H9 (cell line): ENCODE measurements around the gene EIF4A3. TPM values are rescaled to one million over a fixed set of nuclear protein-coding genes. Genes with fewer than 3 reads are reported as not detected.

ENCODE experiments used
- DNase-seq: peaks from one replicate; pipeline ENCODE4 v3.0.0-alpha.2; 2017
- H2AFZ ChIP-seq: one replicate; pipeline ENCODE4 v1.6.1; 2013; ENCODE audit warnings: mild to moderate bottlenecking, low read length, control low read depth, moderate library complexity
- H2AK5ac ChIP-seq: 2 replicates; pipeline ENCODE4 v1.6.1; 2013; ENCODE audit warnings: low read length, control low read depth, mixed read lengths; ENCODE audit not compliant: insufficient read length
- H2BK120ac ChIP-seq: one replicate; pipeline ENCODE4 v1.6.1; 2013; ENCODE audit warnings: low read depth, mild to moderate bottlenecking, low read length, control low read depth, inconsistent platforms; ENCODE audit not compliant: poor library complexity, severe bottlenecking
- H2BK12ac ChIP-seq: 2 replicates; pipeline ENCODE4 v1.6.1; 2013; ENCODE audit warnings: low read length, control low read depth, mixed read lengths, low read depth; ENCODE audit not compliant: insufficient read length
- H2BK15ac ChIP-seq: 2 replicates; pipeline ENCODE4 v1.6.1; 2013; ENCODE audit warnings: low read depth, low read length, control low read depth
- H2BK20ac ChIP-seq: one replicate; pipeline ENCODE4 v1.6.1; 2013; ENCODE audit warnings: low read depth, mild to moderate bottlenecking, low read length, control low read depth, inconsistent platforms; ENCODE audit not compliant: poor library complexity, severe bottlenecking
- H2BK5ac ChIP-seq: 2 replicates; pipeline ENCODE4 v1.6.1; 2013; ENCODE audit warnings: low read length, control low read depth, mixed read lengths; ENCODE audit not compliant: insufficient read length
- H3K14ac ChIP-seq: 2 replicates; pipeline ENCODE4 v1.6.1; 2013; ENCODE audit warnings: low read length, control low read depth; ENCODE audit not compliant: insufficient read depth
- H3K18ac ChIP-seq: 2 replicates; pipeline ENCODE4 v1.6.1; 2013; ENCODE audit warnings: low read depth, mild to moderate bottlenecking, mixed read lengths, low read length, control low read depth; ENCODE audit not compliant: insufficient read length
- H3K23ac ChIP-seq: 2 replicates; pipeline ENCODE4 v1.6.1; 2013; ENCODE audit warnings: low read length, control low read depth, mixed read lengths, low read depth; ENCODE audit not compliant: insufficient read length
- H3K23me2 ChIP-seq: 2 replicates; pipeline ENCODE4 v1.6.1; 2013; ENCODE audit warnings: low read depth, mild to moderate bottlenecking, mixed read lengths, low read length, control low read depth; ENCODE audit not compliant: insufficient read length, poor library complexity, severe bottlenecking
- H3K27ac ChIP-seq: 2 replicates; pipeline ENCODE4 v1.5.1; 2013; ENCODE audit warnings: low read length, control low read depth, mixed read lengths, low read depth; ENCODE audit not compliant: insufficient read length
- H3K27me3 ChIP-seq: 2 replicates; pipeline ENCODE4 v1.6.1; 2013; ENCODE audit warnings: low read length, control low read depth, inconsistent platforms; ENCODE audit not compliant: insufficient read depth
- H3K4ac ChIP-seq: 2 replicates; pipeline ENCODE4 v1.6.1; 2013; ENCODE audit warnings: low read depth, mild to moderate bottlenecking, control low read depth, inconsistent platforms, low read length, moderate library complexity
- H3K4me1 ChIP-seq: 2 replicates; pipeline ENCODE4 v1.6.1; 2013; ENCODE audit warnings: low read length, control low read depth, inconsistent platforms; ENCODE audit not compliant: insufficient read depth
- H3K4me2 ChIP-seq: 2 replicates; pipeline ENCODE4 v1.6.1; 2013; ENCODE audit warnings: low read length, control low read depth, mixed read lengths; ENCODE audit not compliant: insufficient read length, insufficient read depth
- H3K56ac ChIP-seq: 2 replicates; pipeline ENCODE4 v1.6.1; 2013; ENCODE audit warnings: low read depth, mild to moderate bottlenecking, mixed read lengths, low read length, control low read depth; ENCODE audit not compliant: insufficient read length
- H3K79me1 ChIP-seq: 2 replicates; pipeline ENCODE4 v1.6.1; 2013; ENCODE audit warnings: low read depth, mild to moderate bottlenecking, moderate library complexity, low read length, control low read depth, inconsistent platforms; ENCODE audit not compliant: insufficient read depth, poor library complexity, severe bottlenecking
- H3K79me2 ChIP-seq: 2 replicates; pipeline ENCODE4 v1.6.1; 2013; ENCODE audit warnings: low read length, control low read depth, inconsistent platforms; ENCODE audit not compliant: insufficient read depth
- H3K9ac ChIP-seq: 2 replicates; pipeline ENCODE4 v1.6.1; 2013; ENCODE audit warnings: low read length, control low read depth, mixed read lengths; ENCODE audit not compliant: insufficient read length; ENCODE audit errors: extremely low read depth
- H3K9me3 ChIP-seq: one replicate; pipeline ENCODE4 v1.6.1; 2013; ENCODE audit warnings: low read depth, low read length, inconsistent platforms; ENCODE audit not compliant: control insufficient read depth
- H3T11ph ChIP-seq: one replicate; pipeline ENCODE4 v1.6.1; 2013; ENCODE audit warnings: mild to moderate bottlenecking, low read length, control low read depth, inconsistent platforms
- H4K20me1 ChIP-seq: one replicate; pipeline ENCODE4 v1.6.1; 2013; ENCODE audit not compliant: control insufficient read depth, insufficient read length, insufficient read depth
- H4K5ac ChIP-seq: 2 replicates; pipeline ENCODE4 v1.6.1; 2013; ENCODE audit warnings: low read depth, mild to moderate bottlenecking, mixed read lengths, low read length, control low read depth; ENCODE audit not compliant: insufficient read length
- H4K8ac ChIP-seq: replicated peaks from 2 replicates; pipeline ENCODE4 v1.6.1; 2013; ENCODE audit warnings: low read length, control low read depth, mixed read lengths, low read depth; ENCODE audit not compliant: insufficient read length
- H4K91ac ChIP-seq: 2 replicates; pipeline ENCODE4 v1.6.1; 2013; ENCODE audit warnings: low read depth, mild to moderate bottlenecking, moderate library complexity, mixed read lengths, low read length, control low read depth; ENCODE audit not compliant: insufficient read length
- H3K27ac Mint-ChIP-seq, 3 experiments: 2 replicates in 2 of 3; 3 replicates in 1 of 3; pipeline ENCODE4 v1.8.0; 2020 to 2021; ENCODE audit warnings: mixed read lengths in 3 of 3, mild to moderate bottlenecking in 1 of 3, moderate library complexity in 1 of 3
- H3K27me3 Mint-ChIP-seq: 2 replicates; pipeline ENCODE4 v1.8.0; 2021; ENCODE audit warnings: low read depth, mild to moderate bottlenecking, moderate library complexity, mixed read lengths
- H3K36me3 Mint-ChIP-seq, 3 experiments: 2 replicates in 2 of 3; 3 replicates in 1 of 3; pipeline ENCODE4 v1.8.0; 2020 to 2021; ENCODE audit warnings: low read depth in 3 of 3, mixed read lengths in 3 of 3; ENCODE audit not compliant: insufficient read depth in 1 of 3
- H3K4me1 Mint-ChIP-seq, 2 experiments: 2 replicates each; pipeline ENCODE4 v1.8.0; 2020; ENCODE audit warnings: mixed read lengths in 2 of 2
- H3K4me3 Mint-ChIP-seq, 2 experiments: 2 replicates in 1 of 2; 3 replicates in 1 of 2; pipeline ENCODE4 v1.8.0; 2020 to 2021; ENCODE audit warnings: mild to moderate bottlenecking in 2 of 2, mixed read lengths in 2 of 2, moderate library complexity in 1 of 2
- H3K9me3 Mint-ChIP-seq, 2 experiments: 2 replicates in 1 of 2; 3 replicates in 1 of 2; pipeline ENCODE4 v1.8.0; 2020; ENCODE audit warnings: mild to moderate bottlenecking in 2 of 2, mixed read lengths in 2 of 2, moderate library complexity in 1 of 2
- CTCF ChIP-seq: fragments of 200-600 bp; sonication (generic); conservative IDR thresholded peaks from 3 replicates; pipeline ENCODE4 v1.8.0; 2021; ENCODE audit warnings: antibody characterized with exemption, mild to moderate bottlenecking
- WGBS: extraction: QIAGEN DNeasy Blood & Tissue Kit; methylation state at CpG from one replicate; pipeline ENCODE4 v1.1.7; 2013; ENCODE audit warnings: missing lambda C conversion rate, low lambda C conversion rate, mixed read lengths; ENCODE audit not compliant: insufficient read length; ENCODE audit errors: extremely low coverage; 5-methylcytosine and 5-hydroxymethylcytosine counted together
- total RNA-seq: library from RNA; stranded (reverse); gene quantifications from 2 replicates; pipeline ENCODE4 v1.2.1, GENCODE V29; 2021

Gene EIF4A3
- total RNA-seq, 1 experiment from 2014 or later, result 162 TPM

DNA sequence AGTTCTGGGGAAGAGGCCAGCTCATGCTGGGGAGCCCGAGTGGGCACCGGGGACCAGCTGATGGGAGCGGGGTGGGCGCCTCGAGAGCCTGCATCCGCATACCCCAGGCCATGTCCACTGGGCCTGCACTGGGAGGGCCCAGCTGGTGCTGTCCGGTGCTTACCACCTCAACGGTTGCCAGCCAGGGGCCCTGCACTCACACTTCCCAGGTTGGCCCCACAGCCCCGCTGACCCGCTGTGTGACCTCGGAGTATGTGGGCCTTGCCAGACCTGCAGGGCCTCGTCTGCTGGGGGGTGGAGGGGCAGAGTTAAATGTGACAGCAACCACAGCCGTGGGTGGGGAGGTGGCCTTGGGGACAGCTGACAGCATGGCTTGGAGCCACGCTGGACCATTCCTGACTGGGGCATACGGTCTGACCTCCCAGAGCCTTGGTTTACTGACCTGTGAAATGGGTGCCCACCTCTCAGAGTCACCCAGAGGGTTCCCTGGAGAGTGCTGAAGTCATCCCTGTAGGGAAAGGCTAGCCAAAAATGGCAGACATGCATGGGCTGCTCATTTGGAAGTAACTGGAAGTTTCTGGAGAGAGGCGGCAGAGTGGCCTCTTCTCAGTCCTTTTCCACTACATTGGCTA lies 51.0 kb downstream of the EIF4A3 start:
- H3K23ac ChIP-seq, result no peak overlapping the region
- no peaks in the 10 kb centered on the region; the same call in 1 of the 2 replicates for H3K27me3 ChIP-seq
- Mint-ChIP-seq H3K27me3 (peaks cover 15% of the 10 kb centered on the region), H3K9me3 (no peaks in the 10 kb centered on the region; a peak in 1 of 5 replicates), H3K36me3 (peaks cover 0 to 3% (median 0%) of the 10 kb centered on the region in 3 experiments; a peak in 3 of 7 replicates), H3K4me1 (peaks cover 6% of the 10 kb centered on the region in 2 experiments), H3K4me3 (no peak overlapping the region), H3K27ac (no peak overlapping the region)
- no peak overlapping the region for H3K4ac ChIP-seq
- H3K4me1 ChIP-seq, result no peaks in the 10 kb centered on the region
- no peaks in the 10 kb centered on the region for H4K20me1 ChIP-seq
- H4K91ac ChIP-seq, result no peak overlapping the region
- H4K8ac ChIP-seq, result no peak overlapping the region
- no peak overlapping the region for H2BK20ac ChIP-seq
- H3K79me2 ChIP-seq, result no peaks in the 10 kb centered on the region
- no peaks in the 10 kb centered on the region for H3K9me3 ChIP-seq
- H2BK15ac ChIP-seq, result no peak overlapping the region
- no peak for TF ChIP-seq CTCF
- H3K4me2 ChIP-seq, result no peak overlapping the region
- no peak overlapping the region for H2BK12ac ChIP-seq
- no peak overlapping the region for H3K56ac ChIP-seq
- H2BK5ac ChIP-seq, result no peak overlapping the region
- DNase-seq, result no peak
- no peak overlapping the region for H2BK120ac ChIP-seq
- H2AK5ac ChIP-seq, result no peak overlapping the region
- H3K79me1 ChIP-seq, result no peaks in the 10 kb centered on the region
- no peaks in the 10 kb centered on the region for H3K23me2 ChIP-seq
- no peak overlapping the region for H3K18ac ChIP-seq
- H3T11ph ChIP-seq, result no peak overlapping the region
- H3K27ac ChIP-seq, result no peak overlapping the region
- no CpG with 5 or more reads among the region's 16 CpGs for WGBS
- H4K5ac ChIP-seq, result no peak overlapping the region
- H3K9ac ChIP-seq, result no peak overlapping the region
- H2AFZ ChIP-seq, result no peak overlapping the region
- H3K14ac ChIP-seq, result no peak overlapping the region
